ENCODE data around the gene TNFRSF17.

TNFRSF17 gene

DNA sequence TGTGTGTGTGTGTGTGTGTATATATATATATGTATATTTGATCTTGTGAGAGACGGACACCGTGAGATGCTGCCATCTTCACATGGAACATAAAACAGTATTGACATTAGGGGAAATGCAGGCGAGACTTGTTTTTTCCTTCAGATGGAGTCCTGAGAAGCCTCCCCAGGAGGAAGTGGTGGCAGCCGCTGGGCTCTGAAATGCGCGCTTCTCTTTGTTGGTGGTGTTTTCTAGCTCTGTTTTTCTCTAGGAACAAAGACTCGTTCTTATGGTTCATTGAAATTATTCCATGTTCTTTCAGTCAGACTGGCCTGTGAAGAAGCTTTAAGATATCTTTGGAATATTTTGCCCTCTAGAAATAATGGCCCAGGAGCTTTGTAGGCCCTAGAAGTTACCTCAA lies 44.5 kb downstream of the TNFRSF17 start:
- no peak for DNase-seq

DNA sequence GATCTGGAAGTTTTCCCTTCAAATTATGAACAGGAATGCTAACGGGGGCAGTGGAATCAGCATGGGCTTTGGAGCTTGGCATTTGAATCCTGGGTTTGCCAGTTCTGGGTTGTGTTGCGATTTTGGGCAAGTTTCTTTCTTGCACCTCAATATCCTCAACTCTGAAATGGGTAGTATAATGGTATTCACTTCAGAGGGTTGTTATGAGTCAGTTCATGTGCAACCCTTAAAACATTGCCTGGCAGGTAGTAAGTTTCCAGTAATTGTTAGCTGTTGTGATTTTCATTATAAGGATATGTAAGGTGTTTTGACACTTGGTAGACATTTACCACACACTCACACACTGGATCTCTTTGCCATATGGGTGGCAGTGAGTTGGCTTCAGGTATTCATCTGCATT lies 44.9 kb downstream of the TNFRSF17 start:
- no peak for DNase-seq

DNA sequence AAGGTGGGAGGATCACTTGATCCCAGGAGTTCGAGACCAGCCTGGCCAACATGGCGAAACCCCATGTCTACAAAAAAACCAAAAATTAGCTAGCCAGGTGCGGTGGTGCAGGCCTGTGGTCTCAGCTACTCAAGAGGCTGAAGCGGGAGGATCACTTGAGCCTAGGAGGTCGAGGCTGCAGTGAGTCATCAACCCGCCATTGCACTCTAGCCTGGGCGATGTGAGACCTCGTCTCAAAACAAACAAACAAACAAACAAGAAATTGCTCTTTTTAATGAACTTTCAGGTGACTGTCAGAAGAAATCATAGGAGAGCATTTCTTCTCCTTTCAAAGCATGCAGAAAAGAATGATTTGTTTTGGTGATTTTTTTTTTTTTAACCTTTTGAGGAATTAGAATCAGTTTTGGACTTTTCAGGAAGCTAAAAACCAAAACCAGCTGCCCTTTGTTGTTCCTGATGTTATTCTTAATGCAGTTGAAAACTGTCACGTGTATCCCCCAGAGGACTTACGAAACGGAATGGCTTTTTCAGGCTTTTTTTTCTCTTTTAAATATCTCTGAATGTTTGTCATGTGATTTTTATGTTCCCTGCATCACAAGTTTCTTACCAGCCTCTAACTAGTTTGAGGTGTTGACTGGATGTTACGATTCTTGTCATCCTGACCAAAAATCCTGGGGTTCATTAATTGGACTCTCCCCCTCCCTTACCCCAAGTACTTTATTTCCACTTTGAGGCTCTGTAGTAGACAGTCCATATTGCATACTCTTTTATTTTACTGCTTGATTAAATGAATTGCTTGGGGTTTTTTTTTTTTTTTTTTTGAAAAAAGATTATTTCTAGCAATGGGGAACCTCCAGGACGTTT lies 45.6 kb downstream of the TNFRSF17 start:
- DNase-seq, result no peak

DNA sequence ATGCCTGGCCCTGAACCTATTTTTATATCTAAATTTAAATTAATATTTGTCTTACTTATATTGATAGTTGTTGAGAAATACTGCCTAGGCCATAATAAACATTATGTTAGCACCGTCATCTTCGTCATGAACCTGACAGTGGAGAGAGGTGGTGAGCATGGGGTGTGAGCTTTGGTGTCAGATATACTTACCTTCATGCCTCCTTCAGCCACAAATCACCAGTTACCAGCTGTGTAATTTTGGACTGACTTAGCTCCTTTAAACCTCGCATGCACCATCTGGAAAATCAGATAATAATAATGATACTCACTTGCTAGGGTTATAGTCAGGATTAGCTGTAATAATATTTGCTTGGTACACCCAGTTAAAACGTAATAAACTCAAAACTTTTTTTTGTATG lies 46.6 kb downstream of the TNFRSF17 start:
- no peak for DNase-seq

DNA sequence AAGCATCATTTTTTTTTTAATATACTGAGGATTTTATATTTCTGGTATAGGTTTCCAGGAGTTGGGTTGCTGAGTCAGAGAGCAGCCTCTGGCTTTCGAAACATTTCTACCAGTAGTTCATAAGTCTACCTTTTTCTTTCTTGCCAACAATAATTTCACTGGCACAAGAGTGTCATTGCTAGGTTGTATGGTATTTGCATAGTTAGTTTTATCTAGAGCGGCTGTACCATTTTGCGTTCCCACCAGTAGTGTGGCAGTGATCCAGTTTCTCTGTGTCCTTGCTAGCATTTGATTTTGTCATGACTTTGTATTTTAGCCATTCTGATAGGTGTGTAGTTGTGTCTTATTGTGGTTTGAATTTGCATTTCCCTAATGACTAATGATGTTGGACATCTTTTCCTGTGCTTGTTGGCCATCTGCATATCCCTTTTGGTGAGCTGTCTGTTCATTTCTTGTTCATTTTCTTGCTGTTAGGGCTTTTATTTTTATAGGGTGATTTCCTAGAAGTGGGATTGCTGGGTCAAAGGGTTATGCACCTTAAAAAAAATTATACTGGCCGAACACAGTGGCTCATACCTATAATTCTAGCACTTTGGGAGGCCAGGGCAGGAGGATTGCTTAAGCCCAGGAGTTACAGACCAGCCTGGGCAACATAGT lies 51.4 kb downstream of the TNFRSF17 start:
- no peak for DNase-seq

DNA sequence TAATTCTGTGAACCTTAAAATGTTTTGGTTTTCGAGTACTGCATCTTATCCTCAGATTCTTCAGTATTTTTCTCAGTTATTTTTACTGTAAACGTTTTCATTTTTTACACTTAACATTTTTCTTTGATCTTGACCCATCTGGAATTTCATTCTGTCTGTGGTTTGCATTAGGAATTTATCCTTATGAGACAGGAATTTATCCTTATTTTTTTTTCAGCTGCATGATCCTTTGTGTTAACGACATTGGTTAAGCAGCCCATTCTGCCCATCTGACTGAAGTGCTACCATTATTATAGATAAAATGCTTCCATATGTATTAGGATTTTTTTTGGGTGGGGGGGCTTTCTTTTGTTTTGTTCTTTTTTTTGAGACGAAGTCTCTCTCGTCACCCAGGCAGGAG lies 52.5 kb downstream of the TNFRSF17 start:
- DNase-seq, result no peak
